Measurements from ENCODE around the gene ATP1A1.

The ATP1A1 gene

GRCh38 chr1:116345843-116346242 is 27.2 kb upstream of the ATP1A1 start:
- peak; percentile 30 for DNase-seq

GRCh38 chr1:116346943-116347673 is 25.9 kb upstream of the ATP1A1 start:
- DNase-seq: no peak

GRCh38 chr1:116347696-116348095 is 25.3 kb upstream of the ATP1A1 start:
- no peak for DNase-seq

DNA sequence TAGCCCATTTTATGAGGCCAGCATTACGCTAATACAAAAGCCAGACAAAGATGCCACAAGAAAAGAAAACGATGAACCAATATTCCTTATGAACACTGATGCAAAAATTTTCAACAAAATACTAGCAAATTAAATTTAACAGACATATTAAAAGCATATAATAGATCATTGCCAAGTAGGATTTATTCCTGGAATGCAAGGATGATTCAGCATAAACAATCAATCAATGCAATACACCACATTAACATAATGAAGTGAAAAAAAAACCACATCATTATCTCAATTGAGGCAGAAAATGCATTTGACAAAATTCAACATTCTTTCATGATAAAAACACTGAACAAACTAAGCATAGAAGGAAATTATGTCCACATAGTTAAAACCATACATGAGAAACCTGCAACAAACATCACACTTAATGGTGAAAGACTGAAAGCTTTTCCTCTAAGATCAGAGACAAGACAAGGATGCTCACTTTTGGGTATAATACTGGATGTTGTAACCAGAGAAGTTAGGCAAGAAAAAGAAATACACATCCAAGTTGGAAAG is 22.9 kb upstream of the ATP1A1 start:
- no peak for DNase-seq

GRCh38 chr1:116351914-116352313 is 21.1 kb upstream of the ATP1A1 start:
- no peak for DNase-seq

DNA sequence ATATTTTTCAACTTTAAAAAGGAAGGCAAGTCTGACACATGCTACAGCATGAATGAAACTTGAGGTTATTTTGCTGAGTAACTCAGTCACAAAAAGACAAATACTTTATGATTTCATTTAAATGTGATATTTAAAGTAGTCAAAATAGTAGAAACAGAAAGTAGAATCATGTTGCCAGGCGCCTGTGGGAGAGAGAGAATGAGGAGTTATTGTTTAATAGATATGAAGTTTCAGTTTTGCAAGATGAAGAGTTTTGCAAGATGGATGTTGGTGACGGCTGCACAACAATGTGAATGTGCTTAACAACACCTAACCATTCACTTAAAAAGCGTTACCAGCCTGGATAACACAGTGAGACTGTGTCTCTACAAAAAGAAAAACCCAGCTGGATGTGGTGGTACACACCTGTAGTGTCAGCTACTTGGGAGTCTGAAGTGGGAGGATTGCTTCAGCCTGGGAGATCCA is 20.7 kb upstream of the ATP1A1 start:
- DNase-seq: no peak

- no peak for DNase-seq
Observed at GRCh38 chr1:116353155-116353554, 19.9 kb upstream of the ATP1A1 start.

GRCh38 chr1:116356067-116356466 is 17.0 kb upstream of the ATP1A1 start:
- DNase-seq: no peak

DNA sequence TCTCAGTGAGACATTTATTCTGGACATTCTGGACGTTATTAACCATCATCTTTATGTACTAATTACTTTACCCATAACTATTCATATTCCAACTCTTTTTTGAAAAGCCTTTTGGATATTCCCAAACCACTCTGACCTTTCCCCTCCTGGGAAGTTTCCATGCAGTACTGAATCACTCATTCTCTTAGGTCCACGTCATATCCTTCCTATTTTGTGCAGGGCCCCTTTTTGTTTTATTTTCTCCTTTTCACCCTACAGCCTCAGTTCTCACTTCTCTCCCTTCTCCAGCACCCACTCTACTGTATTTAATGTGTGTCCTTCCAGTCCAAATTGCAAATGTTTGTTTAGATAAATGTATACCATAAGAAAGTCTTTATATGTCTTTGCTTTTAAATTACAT is 16.4 kb upstream of the ATP1A1 start:
- DNase-seq: no peak

DNA sequence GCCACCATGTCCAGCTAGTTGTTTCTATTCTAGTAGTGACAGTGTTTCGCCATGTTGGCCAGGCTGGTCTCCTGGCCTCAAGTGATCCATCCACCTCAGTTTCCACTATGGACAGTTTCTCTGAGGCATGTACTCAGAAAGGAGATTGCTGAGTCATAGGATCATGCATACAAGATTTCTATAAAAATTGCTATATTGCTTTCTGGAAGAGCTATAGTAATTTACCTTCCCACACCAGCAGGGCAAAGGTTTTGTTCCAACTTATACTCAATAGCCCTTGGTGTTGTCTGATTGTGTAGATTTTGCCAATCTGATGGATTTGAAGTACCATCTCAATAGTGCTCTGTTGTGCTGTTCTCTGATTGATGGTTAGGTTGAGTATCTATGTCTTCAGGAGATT is 15.6 kb upstream of the ATP1A1 start:
- DNase-seq: no peak

DNA sequence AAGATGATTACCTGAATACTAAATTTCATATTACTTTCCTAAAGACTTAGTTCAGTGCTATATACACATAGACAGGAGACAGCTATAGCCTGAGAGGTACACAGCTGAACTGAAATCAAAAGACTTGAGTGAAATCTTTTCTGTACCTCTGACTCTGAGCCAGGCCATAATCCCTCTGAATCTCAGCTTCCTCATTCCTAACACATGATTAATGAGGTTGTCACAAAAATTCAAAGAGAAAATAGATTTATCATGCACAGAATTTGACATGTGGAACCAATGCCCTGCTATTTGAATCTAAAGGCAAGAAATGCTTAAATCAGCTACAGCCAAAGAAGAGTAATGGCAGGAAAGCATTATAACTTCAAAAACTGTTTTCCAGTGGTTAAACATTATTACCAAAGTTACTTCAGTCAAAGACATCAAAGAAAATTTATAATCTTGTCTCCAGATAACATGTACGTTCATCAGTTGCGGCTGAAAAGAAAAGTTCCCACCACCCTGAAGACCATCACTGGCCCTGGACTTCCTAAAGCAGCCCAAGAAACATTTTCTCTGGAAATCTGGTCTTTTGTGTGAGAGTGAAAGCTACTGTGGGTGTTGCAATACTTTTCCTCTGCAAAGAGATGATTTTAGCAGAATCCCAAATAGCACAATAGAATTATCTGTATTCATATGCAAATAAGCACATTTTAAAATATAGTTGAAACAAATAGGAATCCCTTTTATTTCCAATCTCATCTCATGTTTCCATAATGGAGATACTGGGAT is 13.8 kb upstream of the ATP1A1 start:
- no peak for DNase-seq

DNA sequence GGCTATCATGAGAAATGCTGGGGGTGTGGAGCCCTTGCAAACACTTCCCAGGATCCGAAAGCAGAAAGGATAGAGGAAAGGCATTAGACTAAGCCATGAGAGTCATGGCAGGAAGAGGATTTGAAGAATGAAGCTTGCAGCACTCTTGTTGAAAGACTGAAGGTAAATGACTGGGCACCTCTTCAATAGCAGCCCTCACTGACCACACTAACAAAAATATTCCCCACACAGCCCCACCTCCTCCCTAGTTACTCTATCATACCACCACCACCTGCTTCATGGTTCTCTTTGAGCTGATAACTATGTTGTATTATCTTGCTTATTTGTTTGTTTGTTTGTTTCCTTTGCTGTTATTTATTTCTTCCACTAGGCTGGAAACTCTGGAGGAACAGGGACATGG is 13.2 kb upstream of the ATP1A1 start:
- no peak for DNase-seq

DNA sequence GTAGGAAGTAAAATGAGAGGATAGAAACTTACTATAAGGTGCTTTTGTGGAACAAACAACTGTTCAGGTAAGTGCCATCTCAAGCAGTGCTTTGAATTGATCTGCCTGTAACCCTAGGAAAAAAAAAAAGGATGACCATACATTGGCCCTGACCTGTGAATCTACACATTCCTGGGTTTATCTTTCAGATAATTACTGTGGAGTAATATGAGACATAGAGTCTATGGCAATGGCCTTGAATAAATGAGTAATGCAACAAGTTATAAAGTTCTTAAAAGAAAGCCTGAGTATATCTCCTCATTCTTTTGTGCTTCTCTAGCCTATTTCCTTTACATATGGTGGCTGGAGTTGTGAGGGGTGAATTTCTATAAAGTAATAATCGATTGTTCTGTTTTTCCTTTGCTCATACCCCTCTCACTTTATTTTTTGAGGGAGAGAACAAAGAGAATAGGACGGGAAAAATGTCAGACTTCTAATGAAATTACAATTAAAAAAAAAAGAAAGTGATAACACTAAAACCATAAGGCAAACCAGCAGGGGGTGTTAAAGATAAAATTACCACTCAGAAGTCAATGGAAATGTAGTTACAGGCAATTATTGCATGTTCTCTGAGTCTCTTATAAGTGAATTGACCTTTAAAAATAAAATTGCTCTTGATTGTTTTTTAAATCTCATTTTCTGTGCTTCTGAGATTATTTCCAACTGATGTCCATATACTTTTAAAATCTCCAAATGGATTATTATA is 12.4 kb upstream of the ATP1A1 start:
- DNase-seq: no peak

- no peak for DNase-seq
Observed at GRCh38 chr1:116361648-116362047, 11.4 kb upstream of the ATP1A1 start.

GRCh38 chr1:116362050-116362449 is 11.0 kb upstream of the ATP1A1 start:
- no peak for DNase-seq

GRCh38 chr1:116365353-116365780 is 7.7 kb upstream of the ATP1A1 start:
- no peak for DNase-seq

DNA sequence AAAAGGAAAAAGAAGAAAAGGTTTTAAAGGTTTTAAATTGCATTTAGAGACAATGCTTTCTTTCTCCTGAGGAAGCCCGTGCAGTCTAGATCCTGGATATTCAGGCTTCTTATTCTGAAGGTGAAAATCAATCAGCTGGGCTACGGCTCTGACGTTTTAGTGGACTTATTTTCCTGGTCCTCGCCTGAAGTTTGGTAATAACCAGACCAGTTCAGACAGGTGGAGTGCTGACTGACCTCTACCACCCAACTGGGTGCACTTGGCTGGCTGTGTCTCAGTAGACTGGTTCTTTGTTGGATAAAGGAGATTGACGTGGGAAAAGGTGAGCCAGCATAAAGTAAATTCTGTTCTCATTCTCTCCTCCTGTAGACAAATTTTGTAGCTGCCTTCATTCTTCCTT is 7.2 kb upstream of the ATP1A1 start:
- no peak for DNase-seq

GRCh38 chr1:116367256-116367945 is 5.6 kb upstream of the ATP1A1 start:
- no peak for DNase-seq

- no peak for DNase-seq
Observed at GRCh38 chr1:116368241-116368640, 4.8 kb upstream of the ATP1A1 start.

DNA sequence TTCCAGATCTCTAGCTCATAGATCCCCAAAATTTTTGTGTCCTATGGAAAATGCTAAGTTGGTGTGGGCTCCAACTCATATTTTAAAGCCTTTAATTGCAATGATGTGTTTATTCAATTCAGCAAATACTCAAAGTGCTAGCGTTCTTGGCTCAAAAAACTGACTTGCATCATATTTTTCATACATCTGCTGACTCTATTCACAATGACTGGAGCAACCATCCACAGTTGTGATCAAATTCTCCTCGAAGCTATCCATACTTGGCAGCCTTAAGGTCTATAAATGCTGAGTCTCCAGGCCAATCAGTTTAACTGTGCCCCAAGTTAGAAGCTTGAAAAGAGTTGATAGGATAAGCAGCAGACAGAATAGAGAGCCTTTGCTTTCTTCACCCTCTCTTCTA is 2.9 kb upstream of the ATP1A1 start:
- no peak for DNase-seq

DNA sequence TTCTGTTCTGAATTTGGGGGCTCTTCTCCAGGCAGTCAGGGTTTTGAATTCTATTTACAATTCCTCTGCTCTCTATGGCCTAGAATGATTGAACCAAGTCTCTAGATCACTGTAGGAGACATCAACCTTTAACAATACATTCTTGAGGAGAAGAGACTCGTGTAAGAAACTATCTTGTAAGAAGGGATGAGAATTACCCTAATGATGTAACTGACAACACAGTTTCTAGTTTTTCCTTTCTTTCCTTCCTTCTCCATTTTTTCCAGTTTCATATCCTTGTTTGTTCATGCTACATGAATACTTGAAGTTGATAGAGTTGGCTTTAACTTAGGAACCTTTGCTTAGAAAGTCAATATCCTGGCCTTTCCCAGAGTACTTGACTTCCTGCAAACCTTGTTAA is 1.3 kb upstream of the ATP1A1 start:
- DNase-seq: no peak

DNA sequence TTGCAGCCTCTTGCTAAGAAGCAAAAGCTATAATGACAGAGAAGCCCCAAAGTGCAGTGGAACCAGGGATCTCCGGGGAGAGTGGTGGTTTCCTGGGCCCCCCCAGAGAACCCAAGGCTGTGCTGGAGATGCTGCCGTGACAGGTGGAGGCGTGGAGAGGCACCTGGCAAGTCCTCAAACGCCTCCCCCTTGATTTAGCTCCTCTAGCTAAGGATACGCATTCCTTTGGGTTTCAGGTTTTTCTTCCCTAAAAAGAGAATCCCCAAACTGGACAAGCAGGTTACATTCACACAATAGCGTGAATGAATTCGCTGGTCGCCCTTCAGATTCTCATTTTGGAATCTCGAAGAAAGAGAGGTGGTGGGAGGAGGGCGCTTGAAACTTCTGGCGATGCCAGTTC is 853 bp upstream of the ATP1A1 start:
- no peak for DNase-seq

All from T-helper 9 cell (primary cell).